ENCODE results near the gene SYDE1. TPM values are rescaled to one million over a fixed set of nuclear protein-coding genes. Genes with fewer than 3 reads are reported as not detected.
"Not testable (repeated sequence)": the region's sequence is repeated elsewhere in the genome, so short reads cannot be mapped to it uniquely, and the experiment has no call there.

Gene SYDE1
- total and polyA plus RNA-seq, 7 experiments from 2014 or later, result 0.12 to 2.1 (median 0.64) TPM; not detected in 1

DNA sequence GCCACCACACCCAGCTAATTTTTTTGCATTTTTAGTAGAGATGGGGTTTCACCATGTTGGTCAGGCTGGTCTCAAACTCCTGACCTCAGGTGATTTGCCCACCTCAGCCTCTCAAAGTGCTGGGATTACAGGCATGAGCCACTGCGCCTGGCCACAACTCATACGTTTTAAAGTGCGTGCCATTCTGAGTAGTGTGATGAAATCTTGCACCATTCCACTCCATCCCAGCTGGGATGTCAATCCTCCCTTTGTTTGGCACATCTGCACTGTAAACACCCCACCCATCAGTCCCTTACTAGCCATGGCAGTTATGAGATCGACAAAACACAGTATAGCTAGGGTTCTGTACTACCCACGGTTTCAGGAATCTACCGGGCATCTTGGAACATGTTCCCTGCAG is 9.2 kb upstream of the SYDE1 start:
- intact Hi-C loops (cut with micrococcal nuclease); H3K4me3 Mint-ChIP-seq; H3K9me3 ChIP-seq (ENCODE audit: control insufficient read depth in 2 of 3, low read length in 3 of 3); H3K4me1 Mint-ChIP-seq; H3K4me1 ChIP-seq (ENCODE audit: control insufficient read depth in 2 of 2, insufficient read depth in 2 of 2, low read length in 2 of 2); H3K9me3 Mint-ChIP-seq; H3K27me3 ChIP-seq (ENCODE audit: control insufficient read depth in 2 of 2, insufficient read depth in 2 of 2, low read length in 2 of 2); H3K36me3 ChIP-seq (ENCODE audit: control insufficient read depth in 2 of 3, insufficient read depth in 3 of 3, low read length in 3 of 3); H3K36me3 Mint-ChIP-seq; H3K27ac Mint-ChIP-seq; H3K27ac ChIP-seq (ENCODE audit: low read depth, low read length); H3K4me3 ChIP-seq (ENCODE audit: low read length); ATAC-seq; POLR2A ChIA-PET; DNase-seq; H3K27me3 Mint-ChIP-seq: not testable (repeated sequence)
- CTCF ChIA-PET, result interaction anchor here (1.2 kb wide), 1 partner anchor 26 kb away, joined by 3 read pairs; no protein-coding TSS in a partner anchor

GRCh38 chr19:15098460-15098859 is 8.7 kb upstream of the SYDE1 start:
- ChIA-PET CTCF (interaction anchor here (1.2 kb wide), 1 partner anchor 26 kb away, joined by 3 read pairs; no protein-coding TSS in a partner anchor), POLR2A (no interaction called here)
- intact Hi-C loops (cut with micrococcal nuclease), result no loop called here

GRCh38 chr19:15099017-15099582 is 8.1 kb upstream of the SYDE1 start:
- DNase-seq, result no peak
- no peak overlapping the region for H3K27ac ChIP-seq (ENCODE audit: low read depth, low read length)
- H3K4me3 ChIP-seq (ENCODE audit: low read length), result no peak overlapping the region
- Mint-ChIP-seq H3K9me3 (peaks cover 4 to 19% (median 9%) of the 10 kb centered on the region in 11 donors), H3K27me3 (no peaks in the 10 kb centered on the region), H3K27ac (no peak overlapping the region), H3K36me3 (peaks cover 0 to 9% (median 5%) of the 10 kb centered on the region in 5 donors), H3K4me3 (no peak overlapping the region), H3K4me1 (peaks cover 0 to 2% (median 0%) of the 10 kb centered on the region in 7 donors)
- no peaks in the 10 kb centered on the region for H3K4me1 ChIP-seq (ENCODE audit: control insufficient read depth in 2 of 2, insufficient read depth in 2 of 2, low read length in 2 of 2)
- CTCF ChIA-PET, result interaction anchor here (1.0 to 4.2 kb wide), 3 partner anchors 18 to 52 kb away, joined by 3 to 50 read pairs (median 3); no protein-coding TSS in a partner anchor
- intact Hi-C loops (cut with micrococcal nuclease), result no loop called here
- H3K27me3 ChIP-seq (ENCODE audit: control insufficient read depth in 2 of 2, insufficient read depth in 2 of 2, low read length in 2 of 2), result no peaks in the 10 kb centered on the region
- no peaks in the 10 kb centered on the region for H3K36me3 ChIP-seq (ENCODE audit: control insufficient read depth in 2 of 3, insufficient read depth in 3 of 3, low read length in 3 of 3)
- POLR2A ChIA-PET, result no interaction called here
- peaks cover 0 to 7% (median 3%) of the 10 kb centered on the region in 3 experiments for H3K9me3 ChIP-seq (ENCODE audit: control insufficient read depth in 2 of 3, low read length in 3 of 3)
- ATAC-seq, result no peak

More at GRCh38 chr19:15098460-15098859, 8.7 kb upstream of the SYDE1 start:
- no peak for ATAC-seq
- H3K36me3 Mint-ChIP-seq, result peaks cover 0 to 5% (median 2%) of the 10 kb centered on the region in 5 donors
- Histone ChIP-seq H3K4me1 (ENCODE audit: control insufficient read depth in 2 of 2, insufficient read depth in 2 of 2, low read length in 2 of 2) (no peaks in the 10 kb centered on the region), H3K27ac (ENCODE audit: low read depth, low read length) (no peak overlapping the region), H3K4me3 (ENCODE audit: low read length) (no peak overlapping the region), H3K36me3 (ENCODE audit: control insufficient read depth in 2 of 3, insufficient read depth in 3 of 3, low read length in 3 of 3) (no peaks in the 10 kb centered on the region), H3K27me3 (ENCODE audit: control insufficient read depth in 2 of 2, insufficient read depth in 2 of 2, low read length in 2 of 2) (no peaks in the 10 kb centered on the region), H3K9me3 (ENCODE audit: control insufficient read depth in 2 of 3, low read length in 3 of 3) (peaks cover 0 to 2% (median under 1%) of the 10 kb centered on the region in 3 experiments)
- DNase-seq, result no peak
- no peak overlapping the region for H3K4me3 Mint-ChIP-seq
- peaks cover 1 to 13% (median 5%) of the 10 kb centered on the region in 11 donors for H3K9me3 Mint-ChIP-seq
- no peaks in the 10 kb centered on the region for H3K27me3 Mint-ChIP-seq
- peaks cover 0 to 2% (median 0%) of the 10 kb centered on the region in 7 donors for H3K4me1 Mint-ChIP-seq
- no peak overlapping the region for H3K27ac Mint-ChIP-seq

DNA sequence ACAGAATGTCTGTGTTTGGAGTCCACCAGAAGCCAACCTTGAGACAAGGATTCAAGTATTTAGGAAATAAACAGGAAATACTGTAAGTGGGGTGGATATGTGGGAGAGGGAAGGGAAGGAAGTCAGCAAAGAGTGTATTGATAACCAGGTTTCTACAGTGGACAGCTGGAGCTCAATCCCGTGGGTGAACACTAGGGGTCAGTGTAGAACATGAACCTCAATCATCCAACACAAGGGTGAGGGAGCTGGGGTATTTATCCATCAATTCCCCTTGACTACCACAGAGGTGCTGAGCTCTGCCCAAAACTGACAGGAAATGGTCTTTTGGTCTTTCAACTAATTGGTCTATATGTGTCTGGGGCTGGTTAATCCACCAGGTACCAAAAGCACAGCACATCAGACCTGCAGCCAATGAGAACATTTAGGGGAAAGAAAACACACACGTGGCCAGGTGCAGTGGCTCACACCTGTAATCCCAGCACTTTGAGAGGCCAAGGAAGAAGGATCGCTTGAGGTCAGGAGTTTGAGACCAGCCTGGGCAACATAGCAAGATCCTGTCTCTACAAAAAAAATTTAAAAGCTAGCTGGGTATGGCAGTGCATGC is 5.6 kb upstream of the SYDE1 start:
- POLR2A ChIA-PET, result no interaction called here
- DNase-seq, result peak in 7 of 9 donors; percentile 21 to 57 (median 49)
- CTCF ChIA-PET, result interaction anchor here (0.5 to 4.2 kb wide), 9 partner anchors 9 to 1060 kb away, joined by 3 to 50 read pairs (median 3); no protein-coding TSS in a partner anchor
- Histone ChIP-seq H3K4me3 (ENCODE audit: low read length) (no peak overlapping the region), H3K36me3 (ENCODE audit: control insufficient read depth in 2 of 3, insufficient read depth in 3 of 3, low read length in 3 of 3) (no peaks in the 10 kb centered on the region), H3K27me3 (ENCODE audit: control insufficient read depth in 2 of 2, insufficient read depth in 2 of 2, low read length in 2 of 2) (no peaks in the 10 kb centered on the region), H3K27ac (ENCODE audit: low read depth, low read length) (no peak overlapping the region), H3K4me1 (ENCODE audit: control insufficient read depth in 2 of 2, insufficient read depth in 2 of 2, low read length in 2 of 2) (no peaks in the 10 kb centered on the region), H3K9me3 (ENCODE audit: control insufficient read depth in 2 of 3, low read length in 3 of 3) (peaks cover 0 to 18% (median 3%) of the 10 kb centered on the region in 3 experiments)
- H3K4me3 Mint-ChIP-seq, result no peak overlapping the region
- H3K27me3 Mint-ChIP-seq, result peaks cover 0 to 7% (median 2%) of the 10 kb centered on the region in 5 donors
- ATAC-seq, result peak; percentile 79
- H3K4me1 Mint-ChIP-seq, result peaks cover under 1 to 8% (median 6%) of the 10 kb centered on the region in 7 donors
- peak overlapping the region in 2 of 9 donors; percentile 8 to 38 for H3K27ac Mint-ChIP-seq
- intact Hi-C loops (cut with micrococcal nuclease), result loop anchor here (1.0 kb wide), 2 partner anchors 49 to 455 kb away; no protein-coding TSS in a partner anchor
- H3K9me3 Mint-ChIP-seq, result peaks cover 4 to 37% (median 19%) of the 10 kb centered on the region in 11 donors
- H3K36me3 Mint-ChIP-seq, result peaks cover 5 to 21% (median 9%) of the 10 kb centered on the region in 5 donors

DNA sequence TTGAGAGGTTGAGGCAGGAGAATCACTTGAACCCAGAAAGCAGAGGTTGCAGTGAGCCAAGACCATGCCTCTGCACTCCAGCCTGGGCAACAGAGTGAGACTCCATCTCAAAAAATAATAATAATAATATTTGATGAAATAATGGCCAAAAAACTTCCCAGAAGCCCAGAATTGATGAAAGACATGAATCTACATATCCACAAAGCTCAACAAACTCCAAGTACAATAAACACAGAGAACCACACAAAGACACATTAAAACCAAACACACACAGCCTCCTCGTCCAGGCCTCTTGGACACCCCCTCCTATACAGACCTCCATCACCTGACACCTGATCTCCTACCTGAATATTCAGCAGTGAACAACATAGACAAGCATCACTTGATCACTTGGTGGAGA is 3.2 kb upstream of the SYDE1 start:
- ATAC-seq (no peak), DNase-seq (no peak)
- Histone ChIP-seq H3K4me1 (ENCODE audit: control insufficient read depth in 2 of 2, insufficient read depth in 2 of 2, low read length in 2 of 2) (peaks cover 0 to 6% of the 10 kb centered on the region in 2 donors), H3K9me3 (ENCODE audit: control insufficient read depth in 2 of 3, low read length in 3 of 3) (peaks cover 0 to 18% (median 3%) of the 10 kb centered on the region in 3 experiments), H3K27me3 (ENCODE audit: control insufficient read depth in 2 of 2, insufficient read depth in 2 of 2, low read length in 2 of 2) (no peaks in the 10 kb centered on the region), H3K4me3 (ENCODE audit: low read length) (no peak overlapping the region), H3K27ac (ENCODE audit: low read depth, low read length) (no peak overlapping the region), H3K36me3 (ENCODE audit: control insufficient read depth in 2 of 3, insufficient read depth in 3 of 3, low read length in 3 of 3) (no peaks in the 10 kb centered on the region)
- ChIA-PET CTCF (interaction anchor here (1.6 kb wide), 1 partner anchor 45 kb away, joined by 4 read pairs; no protein-coding TSS in a partner anchor), POLR2A (interaction anchor here (0.8 kb wide), 1 partner anchor 181 kb away, joined by 3 read pairs; no protein-coding TSS in a partner anchor)
- Mint-ChIP-seq H3K9me3 (peaks cover 4 to 37% (median 19%) of the 10 kb centered on the region in 11 donors), H3K4me3 (no peak overlapping the region), H3K27ac (no peak overlapping the region), H3K4me1 (peaks cover 6 to 21% (median 17%) of the 10 kb centered on the region in 7 donors), H3K36me3 (peaks cover 5 to 21% (median 9%) of the 10 kb centered on the region in 5 donors), H3K27me3 (peaks cover 0 to 22% (median 15%) of the 10 kb centered on the region in 5 donors)
- intact Hi-C loops (cut with micrococcal nuclease), result no loop called here

DNA sequence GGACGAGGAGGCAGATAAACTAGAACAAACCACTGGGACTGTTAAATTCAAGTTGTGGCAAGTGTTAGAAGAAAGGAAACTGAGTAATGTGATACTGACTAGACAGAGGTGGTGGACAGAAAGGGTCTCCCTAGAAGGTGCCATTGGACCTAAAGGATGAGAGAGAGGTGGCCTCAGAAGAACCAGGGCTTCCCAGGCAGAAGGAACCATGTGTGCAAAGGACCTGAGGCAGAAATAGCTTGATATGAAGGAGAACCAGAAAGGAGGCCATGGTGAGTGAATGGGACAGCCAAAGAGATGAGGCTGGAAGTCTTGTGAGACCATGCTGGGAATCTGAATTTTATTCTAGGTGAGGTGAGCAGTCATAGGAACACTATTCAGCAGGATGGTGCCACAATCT is 2.8 kb upstream of the SYDE1 start:
- peaks cover 0 to 22% (median 15%) of the 10 kb centered on the region in 5 donors for H3K27me3 Mint-ChIP-seq
- peaks cover 4 to 37% (median 19%) of the 10 kb centered on the region in 11 donors for H3K9me3 Mint-ChIP-seq
- no peak overlapping the region for H3K4me3 Mint-ChIP-seq
- Histone ChIP-seq H3K27ac (ENCODE audit: low read depth, low read length) (no peak overlapping the region), H3K27me3 (ENCODE audit: control insufficient read depth in 2 of 2, insufficient read depth in 2 of 2, low read length in 2 of 2) (no peaks in the 10 kb centered on the region), H3K36me3 (ENCODE audit: control insufficient read depth in 2 of 3, insufficient read depth in 3 of 3, low read length in 3 of 3) (no peaks in the 10 kb centered on the region), H3K4me1 (ENCODE audit: control insufficient read depth in 2 of 2, insufficient read depth in 2 of 2, low read length in 2 of 2) (peaks cover 0 to 6% of the 10 kb centered on the region in 2 donors), H3K4me3 (ENCODE audit: low read length) (no peak overlapping the region), H3K9me3 (ENCODE audit: control insufficient read depth in 2 of 3, low read length in 3 of 3) (peaks cover 0 to 18% (median 3%) of the 10 kb centered on the region in 3 experiments)
- intact Hi-C loops (cut with micrococcal nuclease), result no loop called here
- ChIA-PET POLR2A (no interaction called here), CTCF (interaction anchor here (1.6 kb wide), 1 partner anchor 45 kb away, joined by 4 read pairs; no protein-coding TSS in a partner anchor)
- DNase-seq (no peak), ATAC-seq (no peak)
- H3K36me3 Mint-ChIP-seq, result peaks cover 5 to 21% (median 9%) of the 10 kb centered on the region in 5 donors
- no peak overlapping the region for H3K27ac Mint-ChIP-seq
- peaks cover 6 to 21% (median 17%) of the 10 kb centered on the region in 7 donors for H3K4me1 Mint-ChIP-seq

Measured in naive thymus-derived CD4-positive, alpha-beta T cell (primary cell).